ENCODE measurements around the gene CMSS1. TPM values are rescaled to one million over a fixed set of nuclear protein-coding genes. Genes with fewer than 3 reads are reported as not detected.

CMSS1 gene
- total and polyA plus RNA-seq, 11 donors = 13.5 to 48.4 (median 34.8) TPM

- ATAC-seq (peak in 1 of 4 donors; percentile 18), DNase-seq (no peak)
- H3K4me1 ChIP-seq = peaks cover 0 to 42% (median 15%) of the 10 kb centered on the region in 12 donors
- H3K36me3 ChIP-seq = peaks cover 0 to 17% (median 3%) of the 10 kb centered on the region in 9 donors
- WGBS, 4 donors = 46 to 55% (median 50%) methylated on average over 4 of the region's 4 CpGs
- H3K27me3 ChIP-seq = no peaks in the 10 kb centered on the region
- no peaks in the 10 kb centered on the region for H3K9me3 ChIP-seq
- peak overlapping the region in 5 of 12 donors; percentile 5 to 37 (median 26) for H3K27ac ChIP-seq
- no peak for TF ChIP-seq POLR2A (IDR thresholded peaks at IDR 0.05)
- TF ChIP-seq CTCF (IDR thresholded peaks at IDR 0.05) = no peak
- intact Hi-C loops (cut with DNase I) = loop anchor here in 7 of 10 donors (5.0 to 10.0 kb wide), 4 partner anchors 424 to 759 kb away; partner anchors contain the start of genes LNP1 (in 1 of the 7) and TOMM70 (in 1 of the 7)
- no peak overlapping the region for H3K4me3 ChIP-seq
These were observed 16.0 kb downstream of the CMSS1 start for GRCh38 chr3:99833617-99834205.

GRCh38 chr3:99834211-99834957 lies 16.7 kb downstream of the CMSS1 start:
- Histone ChIP-seq H3K9me3 (no peaks in the 10 kb centered on the region), H3K36me3 (peaks cover 0 to 11% (median 0%) of the 10 kb centered on the region in 9 donors), H3K27ac (peak overlapping the region in 2 of 12 donors; percentile 7 to 37), H3K4me1 (peaks cover 0 to 42% (median 15%) of the 10 kb centered on the region in 12 donors), H3K27me3 (no peaks in the 10 kb centered on the region), H3K4me3 (no peak overlapping the region)
- no peak for ATAC-seq
- 93 to 97% (median 95%) methylated on average over 2 of the region's 2 CpGs for WGBS, 4 donors
- TF ChIP-seq POLR2A (IDR thresholded peaks at IDR 0.05) (no peak), CTCF (IDR thresholded peaks at IDR 0.05) (no peak)
- no peak for DNase-seq
- intact Hi-C loops (cut with DNase I) = loop anchor here in 7 of 10 donors (5.0 to 10.0 kb wide), 4 partner anchors 423 to 758 kb away; partner anchors contain the start of genes LNP1 (in 1 of the 7) and TOMM70 (in 1 of the 7)

- H3K4me1 ChIP-seq = peaks cover 0 to 42% (median 15%) of the 10 kb centered on the region in 12 donors
- DNase-seq = peak in 1 of 5 donors; percentile 29
- intact Hi-C loops (cut with DNase I) = loop anchor here in 4 of 10 donors (5.0 to 10.0 kb wide), 3 partner anchors 226 to 568 kb away; partner anchors contain the start of genes LNP1 (in 1 of the 4) and TOMM70 (in 1 of the 4)
These were observed 19.0 kb downstream of the CMSS1 start for GRCh38 chr3:99836681-99837080.

More at GRCh38 chr3:99836681-99837080, 19.0 kb downstream of the CMSS1 start:
- TF ChIP-seq CTCF (IDR thresholded peaks at IDR 0.05) (no peak), POLR2A (IDR thresholded peaks at IDR 0.05) (no peak)
- Histone ChIP-seq H3K27me3 (no peaks in the 10 kb centered on the region), H3K36me3 (peaks cover 0 to 4% (median 0%) of the 10 kb centered on the region in 9 donors), H3K4me3 (no peak overlapping the region), H3K9me3 (no peaks in the 10 kb centered on the region), H3K27ac (peak overlapping the region in 5 of 12 donors; percentile 15 to 45 (median 21))
- WGBS, 4 donors = 60 to 73% (median 66%) methylated on average over 3 of the region's 3 CpGs
- peak in 1 of 4 donors; percentile 47 for ATAC-seq

Measured in heart left ventricle (tissue), 16 donors.